CD14-positive monocyte (primary cell): ENCODE data around the gene KLHL22. TPM values are rescaled to one million over a fixed set of nuclear protein-coding genes. Genes with fewer than 3 reads are reported as not detected.

Experiments
- DNase-seq, 3 donors: peaks; one replicate each; pipeline ENCODE4 v3.0.0-alpha.2; 2011 to 2022
- H2AFZ ChIP-seq: 2 replicates; pipeline ENCODE4 v1.6.0; 2012; ENCODE audit warnings: mild to moderate bottlenecking, low read depth, low read length, inconsistent platforms; ENCODE audit not compliant: insufficient read depth, poor library complexity, severe bottlenecking
- H3K27ac ChIP-seq, 2 donors: 1 replicate in 1 of 2; 2 replicates in 1 of 2; pipeline ENCODE4 v1.5.1; 2012 to 2013; ENCODE audit warnings: low read length in 2 of 2, control low read depth in 1 of 2, inconsistent platforms in 1 of 2, low read depth in 1 of 2, mild to moderate bottlenecking in 1 of 2
- H3K27me3 ChIP-seq, 2 donors: one replicate each; pipeline versions ENCODE4 v1.6.0 to v1.6.1; 2011 to 2013; ENCODE audit warnings: low read length in 2 of 2; ENCODE audit not compliant: control insufficient read depth in 2 of 2, insufficient read depth in 2 of 2
- H3K36me3 ChIP-seq, 2 donors: replicated peaks in 1 of 2; 1 replicate in 1 of 2; 2 replicates in 1 of 2; pipeline versions ENCODE4 v1.5.1 to v1.6.1; 2012 to 2013; ENCODE audit warnings: low read length in 2 of 2, control low read depth in 1 of 2, inconsistent platforms in 1 of 2, mild to moderate bottlenecking in 1 of 2; ENCODE audit not compliant: insufficient read depth in 2 of 2, control insufficient read depth in 1 of 2
- H3K4me1 ChIP-seq, 2 donors: 1 replicate in 1 of 2; 2 replicates in 1 of 2; pipeline versions ENCODE4 v1.5.1 to v1.6.1; 2012 to 2013; ENCODE audit warnings: low read length in 2 of 2, control low read depth in 1 of 2, inconsistent platforms in 1 of 2, mild to moderate bottlenecking in 1 of 2, moderate library complexity in 1 of 2; ENCODE audit not compliant: insufficient read depth in 2 of 2, control insufficient read depth in 1 of 2
- H3K4me2 ChIP-seq: replicated peaks from 2 replicates; pipeline ENCODE3; 2012; ENCODE audit warnings: low read length, moderate library complexity, mild to moderate bottlenecking; ENCODE audit not compliant: poor library complexity, severe bottlenecking; ENCODE audit errors: extremely low read depth
- H3K4me3 ChIP-seq, 3 experiments: fragments of 200-600 bp in 1 of 3; sonication (generic) in 1 of 3; replicated peaks in 1 of 3; 1 replicate in 2 of 3; 2 replicates in 1 of 3; pipeline ENCODE4 v1.5.1; 2011 to 2013; ENCODE audit warnings: low read length in 3 of 3, mild to moderate bottlenecking in 3 of 3, control low read depth in 2 of 3, low read depth in 2 of 3, inconsistent platforms in 1 of 3, moderate library complexity in 1 of 3
- H3K79me2 ChIP-seq: 2 replicates; pipeline ENCODE4 v1.6.0; 2012; ENCODE audit warnings: mild to moderate bottlenecking, control low read depth, inconsistent platforms, low read length, moderate library complexity; ENCODE audit not compliant: insufficient read depth
- H3K9ac ChIP-seq: 2 replicates; pipeline ENCODE4 v1.6.0; 2017; ENCODE audit warnings: low read length, mild to moderate bottlenecking; ENCODE audit not compliant: insufficient read depth, poor library complexity, severe bottlenecking
- H3K9me3 ChIP-seq, 2 donors: replicated peaks in 1 of 2; 1 replicate in 1 of 2; 2 replicates in 1 of 2; pipeline versions ENCODE4 v1.5.1 to v1.6.1; 2012 to 2013; ENCODE audit warnings: low read length in 2 of 2, control low read depth in 1 of 2; ENCODE audit not compliant: control insufficient read depth in 1 of 2, insufficient read depth in 1 of 2
- H4K20me1 ChIP-seq: 2 replicates; pipeline ENCODE4 v1.6.0; 2012; ENCODE audit warnings: mild to moderate bottlenecking, low read length, control low read depth, moderate library complexity; ENCODE audit not compliant: insufficient read depth
- H3K27ac Mint-ChIP-seq, 7 donors: one replicate each; pipeline ENCODE4 v1.8.0; 2020; ENCODE audit warnings: mild to moderate bottlenecking in 7 of 7, mixed read lengths in 7 of 7, moderate library complexity in 6 of 7, inconsistent platforms in 2 of 7
- H3K27me3 Mint-ChIP-seq, 3 donors: one replicate each; pipeline ENCODE4 v1.8.0; 2021 to 2022; ENCODE audit warnings: low read depth in 3 of 3, mild to moderate bottlenecking in 3 of 3, mixed read lengths in 3 of 3, moderate library complexity in 3 of 3, inconsistent platforms in 1 of 3
- H3K36me3 Mint-ChIP-seq, 2 donors: one replicate each; pipeline ENCODE4 v1.8.0; 2020; ENCODE audit warnings: mixed read lengths in 2 of 2, inconsistent platforms in 1 of 2, mild to moderate bottlenecking in 1 of 2
- H3K4me1 Mint-ChIP-seq: one replicate; pipeline ENCODE4 v1.8.0; 2020; ENCODE audit warnings: mild to moderate bottlenecking, mixed read lengths
- H3K4me3 Mint-ChIP-seq, 2 donors: one replicate each; pipeline ENCODE4 v1.8.0; 2020; ENCODE audit warnings: mild to moderate bottlenecking in 2 of 2, mixed read lengths in 2 of 2, moderate library complexity in 1 of 2
- H3K9me3 Mint-ChIP-seq, 7 donors: one replicate each; pipeline ENCODE4 v1.8.0; 2020 to 2022; ENCODE audit warnings: mixed read lengths in 7 of 7, mild to moderate bottlenecking in 6 of 7, moderate library complexity in 6 of 7, inconsistent platforms in 2 of 7
- CTCF ChIP-seq: fragments of 200-600 bp; IDR thresholded peaks from one replicate; pipeline ENCODE4 v1.8.0; 2022; ENCODE audit warnings: antibody characterized with exemption, mild to moderate bottlenecking
- WGBS: methylation state at CpG from one replicate; pipeline ENCODE4 v1.1.5; 2013; ENCODE audit warnings: missing lambda C conversion rate; ENCODE audit not compliant: insufficient coverage; 5-methylcytosine and 5-hydroxymethylcytosine counted together
- intact Hi-C, 2 donors: fragments of 100-400 bp; cut with micrococcal nuclease; formaldehyde crosslinking; loops; one replicate each; pipeline versions ENCODE4 v1.15.0 to v1.15.1; 2023
- polyA plus RNA-seq, 3 donors: library from polyadenylated mRNA; depleted of rRNA in 1 of 3; unstranded in 2 of 3; stranded (reverse) in 1 of 3; fragments of 300-500 nt in 2 of 3; fragments of >200 nt in 1 of 3; fragmentation: Illumina TruSeq in 2 of 3; gene quantifications; 1 replicate in 2 of 3; 2 replicates in 1 of 3; pipeline ENCODE4 v1.2.3, GENCODE V29; 2012 to 2021

The KLHL22 gene
- polyA plus RNA-seq, 3 donors, result 7.8 to 15.6 (median 9.2) TPM

GRCh38 chr22:20437613-20438426 lies 57.8 kb downstream of the KLHL22 start, which contains the start of gene SCARF2:
Gene SCARF2, minus strand, starts transcription at chr22:20437825. Its CDS starts 71 bp downstream, at chr22:20437754.
- TF ChIP-seq CTCF, result no peak
- no peak for DNase-seq
- Histone ChIP-seq H3K27ac (no peak within 1 kb of the TSS), H3K79me2 (no peaks in the 10 kb centered on the region), H2AFZ (no peak within 1 kb of the TSS), H3K4me3 (no peak within 1 kb of the TSS), H3K4me1 (peaks cover 13 to 19% of the 10 kb centered on the region in 2 donors), H3K27me3 (peaks cover 36 to 61% of the 10 kb centered on the region in 2 donors), H4K20me1 (peaks cover 13% of the 10 kb centered on the region), H3K4me2 (peak within 1 kb of the TSS; percentile 39), H3K9ac (no peak within 1 kb of the TSS), H3K36me3 (peaks cover 12 to 25% of the 10 kb centered on the region in 2 donors), H3K9me3 (peaks cover 0 to 21% of the 10 kb centered on the region in 2 donors)
- H3K9me3 Mint-ChIP-seq, result peaks cover 0 to 26% (median 11%) of the 10 kb centered on the region in 7 donors
- peak within 1 kb of the TSS in 2 of 7 donors; percentile 53 to 61 for H3K27ac Mint-ChIP-seq
- H3K36me3 Mint-ChIP-seq, result peaks cover 38 to 48% of the 10 kb centered on the region in 2 donors
- intact Hi-C loops, result no loop called here
- WGBS, result under 1% methylated on average over 84 of the region's 95 CpGs
- H3K4me3 Mint-ChIP-seq, result peak within 1 kb of the TSS; percentile 34 to 83
- peaks cover 60 to 65% (median 61%) of the 10 kb centered on the region in 3 donors for H3K27me3 Mint-ChIP-seq
- H3K4me1 Mint-ChIP-seq, result peaks cover 15% of the 10 kb centered on the region

GRCh38 chr22:20436768-20437612 lies 58.6 kb downstream of the KLHL22 start:
- Mint-ChIP-seq H3K27me3 (peaks cover 69 to 73% (median 69%) of the 10 kb centered on the region in 3 donors), H3K4me3 (peak overlapping the region; percentile 34 to 83), H3K27ac (peak overlapping the region in 1 of 7 donors; percentile 11), H3K36me3 (peaks cover 30 to 41% of the 10 kb centered on the region in 2 donors), H3K4me1 (peaks cover 15% of the 10 kb centered on the region), H3K9me3 (peaks cover 0 to 26% (median 14%) of the 10 kb centered on the region in 7 donors)
- TF ChIP-seq CTCF, result no peak
- Histone ChIP-seq H3K9ac (no peak overlapping the region), H3K79me2 (no peaks in the 10 kb centered on the region), H2AFZ (no peak overlapping the region), H3K4me1 (peaks cover 13 to 19% of the 10 kb centered on the region in 2 donors), H3K27me3 (peaks cover 40 to 70% of the 10 kb centered on the region in 2 donors), H3K27ac (no peak overlapping the region), H3K9me3 (peaks cover under 1 to 25% of the 10 kb centered on the region in 2 donors), H3K4me2 (peak overlapping the region; percentile 39), H4K20me1 (peaks cover 16% of the 10 kb centered on the region), H3K4me3 (no peak overlapping the region), H3K36me3 (peaks cover 4 to 16% of the 10 kb centered on the region in 2 donors)
- intact Hi-C loops, result no loop called here
- 1% methylated on average over 58 of the region's 61 CpGs for WGBS
- DNase-seq, result no peak
